Measurements from ENCODE around the gene FGF18. TPM values are rescaled to one million over a fixed set of nuclear protein-coding genes. Genes with fewer than 3 reads are reported as not detected.

The FGF18 gene
- total RNA-seq, 2 experiments from 2014 or later: 0.31 to 0.33 TPM

DNA sequence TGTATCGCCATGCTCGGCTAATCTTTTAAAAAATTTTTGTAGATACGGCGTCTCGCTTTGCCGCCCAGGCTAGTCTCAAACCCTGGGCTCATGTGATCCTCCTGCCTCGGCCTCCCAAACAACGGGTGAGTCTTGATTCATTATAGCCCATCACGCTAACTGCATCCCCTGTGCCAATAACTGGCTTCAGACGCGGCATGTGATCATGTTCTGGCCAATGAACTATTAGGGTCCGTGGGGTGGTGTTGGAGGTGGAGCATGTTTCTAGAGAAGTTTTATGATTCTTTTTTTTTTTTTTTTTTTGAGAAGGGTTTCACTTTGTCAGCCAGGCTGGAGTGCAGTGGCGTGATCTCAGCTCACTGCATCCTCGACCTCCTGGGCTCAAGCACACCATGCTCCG, 51.0 kb downstream of the FGF18 start:
- intact Hi-C loops (cut with DNase I, micrococcal nuclease): no loop called here
- H3K9me3 ChIP-seq (ENCODE audit: control insufficient read depth in 1 of 2, insufficient read depth in 1 of 2, low read length in 2 of 2): no peaks in the 10 kb centered on the region
- H3K4me1 ChIP-seq (ENCODE audit: insufficient read depth, low read length): no peaks in the 10 kb centered on the region
- no peak for DNase-seq
- no peaks in the 10 kb centered on the region for H3K36me3 ChIP-seq (ENCODE audit: insufficient read depth, low read length)
- H3K4me3 ChIP-seq (ENCODE audit: low read length): no peak overlapping the region
- TF ChIP-seq, protein P1, sequence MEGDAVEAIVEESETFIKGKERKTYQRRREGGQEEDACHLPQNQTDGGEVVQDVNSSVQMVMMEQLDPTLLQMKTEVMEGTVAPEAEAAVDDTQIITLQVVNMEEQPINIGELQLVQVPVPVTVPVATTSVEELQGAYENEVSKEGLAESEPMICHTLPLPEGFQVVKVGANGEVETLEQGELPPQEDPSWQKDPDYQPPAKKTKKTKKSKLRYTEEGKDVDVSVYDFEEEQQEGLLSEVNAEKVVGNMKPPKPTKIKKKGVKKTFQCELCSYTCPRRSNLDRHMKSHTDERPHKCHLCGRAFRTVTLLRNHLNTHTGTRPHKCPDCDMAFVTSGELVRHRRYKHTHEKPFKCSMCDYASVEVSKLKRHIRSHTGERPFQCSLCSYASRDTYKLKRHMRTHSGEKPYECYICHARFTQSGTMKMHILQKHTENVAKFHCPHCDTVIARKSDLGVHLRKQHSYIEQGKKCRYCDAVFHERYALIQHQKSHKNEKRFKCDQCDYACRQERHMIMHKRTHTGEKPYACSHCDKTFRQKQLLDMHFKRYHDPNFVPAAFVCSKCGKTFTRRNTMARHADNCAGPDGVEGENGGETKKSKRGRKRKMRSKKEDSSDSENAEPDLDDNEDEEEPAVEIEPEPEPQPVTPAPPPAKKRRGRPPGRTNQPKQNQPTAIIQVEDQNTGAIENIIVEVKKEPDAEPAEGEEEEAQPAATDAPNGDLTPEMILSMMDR (IDR thresholded peaks at IDR 0.05): no peak
- ChIA-PET CTCF (interaction anchor here (0.7 kb wide), 1 partner anchor 1399 kb away, joined by 5 read pairs; no protein-coding TSS in a partner anchor), POLR2A (no interaction called here)
- no peaks in the 10 kb centered on the region for H3K4me1 Mint-ChIP-seq (ENCODE audit: low read depth)
- no peaks in the 10 kb centered on the region for H3K27me3 Mint-ChIP-seq
- no peak overlapping the region for H3K27ac Mint-ChIP-seq
- ATAC-seq (ENCODE audit: poor library complexity): no peak
- no peaks in the 10 kb centered on the region for H3K36me3 Mint-ChIP-seq (ENCODE audit: low read depth)
- H3K4me3 Mint-ChIP-seq: no peak overlapping the region
- H3K9me3 Mint-ChIP-seq: no peaks in the 10 kb centered on the region
- no peak overlapping the region for H3K27ac ChIP-seq (ENCODE audit: low read depth in 1 of 2, low read length in 2 of 2)
- H3K27me3 ChIP-seq (ENCODE audit: control insufficient read depth in 1 of 2, insufficient read depth in 2 of 2, low read length in 2 of 2): no peaks in the 10 kb centered on the region

DNA sequence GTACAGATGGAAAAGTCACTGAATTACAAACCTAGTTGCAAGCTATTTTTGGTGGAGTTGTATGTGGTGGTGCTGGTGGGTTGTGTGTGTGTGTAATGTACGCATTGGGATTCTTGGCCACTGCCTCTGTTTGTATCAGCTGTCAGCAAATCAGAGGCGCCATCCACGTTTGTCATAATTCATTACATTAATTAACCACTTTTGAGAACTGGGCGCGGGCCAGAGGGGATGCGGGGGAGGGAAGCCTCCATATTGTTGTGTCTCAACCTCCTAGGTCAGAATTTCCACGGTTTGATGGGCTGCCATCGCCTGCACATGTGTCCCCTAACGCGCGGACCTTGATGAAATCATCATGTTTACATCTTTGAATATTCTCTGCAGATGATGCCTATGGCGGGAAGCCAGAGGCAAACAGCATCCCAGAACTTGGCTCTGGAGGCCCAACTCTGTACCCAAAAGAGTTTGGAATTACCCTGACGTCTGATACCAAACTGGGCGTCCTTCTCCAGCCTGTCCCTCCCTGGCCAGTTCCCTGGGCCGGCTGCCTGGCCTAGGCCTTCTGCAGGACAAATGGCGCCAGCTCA, 54.9 kb downstream of the FGF18 start:
- no peak for ATAC-seq (ENCODE audit: poor library complexity)
- no peak for DNase-seq
- Histone ChIP-seq H3K9me3 (ENCODE audit: control insufficient read depth in 1 of 2, insufficient read depth in 1 of 2, low read length in 2 of 2) (no peaks in the 10 kb centered on the region), H3K27ac (ENCODE audit: low read depth in 1 of 2, low read length in 2 of 2) (no peak overlapping the region), H3K36me3 (ENCODE audit: insufficient read depth, low read length) (no peaks in the 10 kb centered on the region), H3K27me3 (ENCODE audit: control insufficient read depth in 1 of 2, insufficient read depth in 2 of 2, low read length in 2 of 2) (no peaks in the 10 kb centered on the region), H3K4me1 (ENCODE audit: insufficient read depth, low read length) (peaks cover 4% of the 10 kb centered on the region), H3K4me3 (ENCODE audit: low read length) (no peak overlapping the region)
- ChIA-PET CTCF (no interaction called here), POLR2A (no interaction called here)
- H3K4me1 Mint-ChIP-seq (ENCODE audit: low read depth): no peaks in the 10 kb centered on the region
- H3K27me3 Mint-ChIP-seq: peaks cover 6% of the 10 kb centered on the region
- no peaks in the 10 kb centered on the region for H3K9me3 Mint-ChIP-seq
- H3K36me3 Mint-ChIP-seq (ENCODE audit: low read depth): no peaks in the 10 kb centered on the region
- intact Hi-C loops (cut with DNase I, micrococcal nuclease): no loop called here
- TF ChIP-seq, protein P1 (IDR thresholded peaks at IDR 0.05): no peak
- no peak overlapping the region for H3K27ac Mint-ChIP-seq
- no peak overlapping the region for H3K4me3 Mint-ChIP-seq

DNA sequence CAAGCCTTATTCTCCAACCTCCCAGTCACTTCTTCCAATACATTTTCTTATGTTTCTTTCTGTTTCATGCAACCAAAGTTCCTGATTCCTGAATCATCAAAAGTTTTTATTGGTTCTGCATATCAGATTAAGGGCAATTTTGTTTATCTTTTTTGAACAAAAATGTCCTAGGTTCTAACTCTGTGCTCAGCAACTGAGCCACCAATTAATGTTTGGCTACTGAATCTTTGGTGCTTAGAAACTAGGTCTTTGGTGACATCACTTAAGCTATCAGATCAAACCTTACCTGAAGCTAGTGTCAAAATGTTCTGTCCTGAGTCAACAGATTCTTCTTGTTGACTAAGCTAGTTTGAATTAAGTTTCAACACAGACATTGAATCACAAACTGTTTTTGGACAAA, 56.1 kb downstream of the FGF18 start:
- no peak for DNase-seq
- TF ChIP-seq, protein P1 (IDR thresholded peaks at IDR 0.05): no peak
- intact Hi-C loops (cut with DNase I, micrococcal nuclease): no loop called here
- ChIA-PET POLR2A (no interaction called here), CTCF (no interaction called here)
- Histone ChIP-seq H3K9me3 (ENCODE audit: control insufficient read depth in 1 of 2, insufficient read depth in 1 of 2, low read length in 2 of 2) (no peaks in the 10 kb centered on the region), H3K4me3 (ENCODE audit: low read length) (no peak overlapping the region), H3K36me3 (ENCODE audit: insufficient read depth, low read length) (no peaks in the 10 kb centered on the region), H3K27me3 (ENCODE audit: control insufficient read depth in 1 of 2, insufficient read depth in 2 of 2, low read length in 2 of 2) (no peaks in the 10 kb centered on the region), H3K27ac (ENCODE audit: low read depth in 1 of 2, low read length in 2 of 2) (no peak overlapping the region), H3K4me1 (ENCODE audit: insufficient read depth, low read length) (peaks cover 10% of the 10 kb centered on the region)
- no peak overlapping the region for H3K27ac Mint-ChIP-seq
- H3K27me3 Mint-ChIP-seq: peaks cover 6% of the 10 kb centered on the region
- no peaks in the 10 kb centered on the region for H3K9me3 Mint-ChIP-seq
- no peaks in the 10 kb centered on the region for H3K36me3 Mint-ChIP-seq (ENCODE audit: low read depth)
- H3K4me3 Mint-ChIP-seq: no peak overlapping the region
- peaks cover 5% of the 10 kb centered on the region for H3K4me1 Mint-ChIP-seq (ENCODE audit: low read depth)
- ATAC-seq (ENCODE audit: poor library complexity): no peak
